H1 (cell line): Measurements from ENCODE around the gene TCFL5. TPM values are rescaled to one million over a fixed set of nuclear protein-coding genes. Genes with fewer than 3 reads are reported as not detected.

Experiments
- CREB1 ChIP-seq: IDR thresholded peaks from 2 replicates; pipeline ENCODE4 v1.6.1; 2012; ENCODE audit warnings: inconsistent platforms
- E2F6 ChIP-seq: IDR thresholded peaks from 2 replicates; pipeline ENCODE4 v1.6.1; 2012; ENCODE audit warnings: inconsistent platforms
- JUN ChIP-seq: IDR thresholded peaks from 2 replicates; pipeline ENCODE4 v1.6.1; 2011; ENCODE audit warnings: low read depth, mild to moderate bottlenecking, improper control_type of control experiment, low read length
- MAFK ChIP-seq: IDR thresholded peaks from 2 replicates; pipeline ENCODE4 v1.6.1; 2012; ENCODE audit warnings: low read depth, mild to moderate bottlenecking, improper control_type of control experiment, low read length
- RBBP5 ChIP-seq: IDR thresholded peaks from 2 replicates; pipeline ENCODE4 v1.7.1; 2012; ENCODE audit warnings: low read depth, mild to moderate bottlenecking, inconsistent platforms, low read length, moderate library complexity, borderline replicate concordance
- SIN3A ChIP-seq, 2 experiments: IDR thresholded peaks in 1 of 2; conservative IDR thresholded peaks in 1 of 2; 2 replicates each; pipeline ENCODE4 v1.6.1; 2011 to 2012; ENCODE audit warnings: low read length in 2 of 2, improper control_type of control experiment in 1 of 2, low read depth in 1 of 2, mild to moderate bottlenecking in 1 of 2
- TAF7 ChIP-seq: optimal IDR thresholded peaks from 2 replicates; pipeline ENCODE3; 2011; ENCODE audit warnings: low read depth, mild to moderate bottlenecking, inconsistent platforms, low read length, moderate library complexity, borderline replicate concordance
- polyA plus RNA-seq, 7 experiments: library from polyadenylated mRNA; depleted of rRNA in 3 of 7; stranded (reverse) in 5 of 7; unstranded in 2 of 7; fragments of >200 nt in 5 of 7; fragments of 200-250 nt in 2 of 7; gene quantifications; 1 replicate in 5 of 7; 2 replicates in 1 of 7; 4 replicates in 1 of 7; pipeline versions ENCODE4 v1.2.1 to v1.2.3, GENCODE V29; 2011 to 2013; ENCODE audit warnings: missing spikeins in 2 of 7, mixed read lengths in 2 of 7
- total RNA-seq: library from RNA; stranded (reverse); fragmentation: NEBNext Ultra II Directional; extraction: Animal tissue kit (Norgen Biotek cat#: 25700); gene quantifications from 2 replicates; pipeline ENCODE4 v1.2.1, GENCODE V29; 2021

TCFL5 gene
- total and polyA plus RNA-seq, 2 of the 8 experiments (the other 6 are each of a cell fraction or from before 2014, with no cell fraction given) = 6.2 to 15.0 TPM

- no peak for TF ChIP-seq RBBP5
- TF ChIP-seq E2F6 = no peak
- no peak for TF ChIP-seq SIN3A (conservative IDR thresholded peaks at IDR 0.05 in 1 of 2, IDR thresholded peaks at IDR 0.05 in 1 of 2; ENCODE audit: low read depth in 1 of 2, low read length in 2 of 2)
- TF ChIP-seq MAFK = no peak
- no peak for TF ChIP-seq CREB1
- TF ChIP-seq TAF7 = no peak
- no peak for TF ChIP-seq JUN
Measured at GRCh38 chr20:62880935-62881661, 19.5 kb upstream of the TCFL5 start (continued).
